Left ventricle myocardium inferior (tissue), 1 donor: ENCODE measurements around the gene CELSR3. TPM values are rescaled to one million over a fixed set of nuclear protein-coding genes. Genes with fewer than 3 reads are reported as not detected.

Source experiments
- DNase-seq: peaks from one replicate; pipeline ENCODE4 v3.0.0-alpha.2; 2020
- H3K27ac ChIP-seq: fragments of 200-600 bp; replicated peaks from 2 replicates; pipeline ENCODE4 v1.8.0; 2021
- H3K27me3 ChIP-seq: fragments of 200-600 bp; 2 replicates; pipeline ENCODE4 v1.8.0; 2021; ENCODE audit warnings: low read depth
- H3K36me3 ChIP-seq: fragments of 200-600 bp; 2 replicates; pipeline ENCODE4 v1.8.0; 2021
- H3K4me1 ChIP-seq: fragments of 200-600 bp; 2 replicates; pipeline ENCODE4 v1.8.0; 2021
- H3K4me3 ChIP-seq: fragments of 200-600 bp; 2 replicates; pipeline ENCODE4 v1.8.0; 2021; ENCODE audit warnings: mild to moderate bottlenecking, moderate library complexity
- H3K9me3 ChIP-seq: fragments of 200-600 bp; replicated peaks from 2 replicates; pipeline ENCODE4 v1.8.0; 2021
- intact Hi-C: fragments of 100-400 bp; cut with micrococcal nuclease; formaldehyde crosslinking; loops from one replicate; pipeline ENCODE4 v1.11.0; 2022
- microRNA-seq: library from miRNA; unstranded; fragments of <30 nt; microRNA quantifications from one replicate; pipeline ENCODE4 v1.2.0, GENCODE V29; 2020
- total RNA-seq: library from RNA; stranded (reverse); fragmentation: NEBNext Ultra II Directional; extraction: Animal tissue kit (Norgen Biotek cat#: 25700); gene quantifications from one replicate; pipeline ENCODE4 v1.2.1, GENCODE V29; 2021
- TF ChIP-seq, protein P1 (sequence below): fragments of 200-600 bp; IDR thresholded peaks from 2 replicates; pipeline ENCODE4 v1.8.0; 2021; ENCODE audit warnings: antibody characterized with exemption, mild to moderate bottlenecking, borderline replicate concordance
- donor health status: DM: no; HTN: yes; CAD: no; lungs with severe emphysema.

Gene CELSR3
- total RNA-seq, 1 donor from 2014 or later = 0.14 TPM

DNA sequence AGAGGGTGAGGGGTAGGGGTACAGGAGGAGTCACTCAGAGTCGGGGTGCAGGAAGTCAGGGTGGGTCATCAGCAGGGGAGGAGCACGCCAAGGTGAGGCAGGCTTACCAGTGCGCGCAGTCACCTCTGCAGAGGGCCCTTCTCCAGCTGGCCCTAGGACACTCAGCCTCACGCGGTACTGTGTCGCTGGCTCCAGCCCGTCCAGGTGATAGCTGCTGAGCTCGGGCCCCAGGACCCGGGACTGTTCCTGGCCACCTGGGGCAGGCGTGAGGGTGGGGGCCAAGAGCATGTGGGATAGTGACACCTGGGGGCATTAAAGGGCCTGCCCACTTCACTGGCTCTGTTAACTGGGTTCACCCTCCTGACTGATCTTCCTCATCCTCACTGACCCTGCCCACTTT is 75.0 kb downstream of the CELSR3 start:
- Histone ChIP-seq H3K9me3 (no peaks in the 10 kb centered on the region), H3K4me3 (no peak overlapping the region), H3K27me3 (no peaks in the 10 kb centered on the region), H3K36me3 (peaks cover 44% of the 10 kb centered on the region), H3K4me1 (no peaks in the 10 kb centered on the region), H3K27ac (no peak overlapping the region)
- TF ChIP-seq, protein P1, sequence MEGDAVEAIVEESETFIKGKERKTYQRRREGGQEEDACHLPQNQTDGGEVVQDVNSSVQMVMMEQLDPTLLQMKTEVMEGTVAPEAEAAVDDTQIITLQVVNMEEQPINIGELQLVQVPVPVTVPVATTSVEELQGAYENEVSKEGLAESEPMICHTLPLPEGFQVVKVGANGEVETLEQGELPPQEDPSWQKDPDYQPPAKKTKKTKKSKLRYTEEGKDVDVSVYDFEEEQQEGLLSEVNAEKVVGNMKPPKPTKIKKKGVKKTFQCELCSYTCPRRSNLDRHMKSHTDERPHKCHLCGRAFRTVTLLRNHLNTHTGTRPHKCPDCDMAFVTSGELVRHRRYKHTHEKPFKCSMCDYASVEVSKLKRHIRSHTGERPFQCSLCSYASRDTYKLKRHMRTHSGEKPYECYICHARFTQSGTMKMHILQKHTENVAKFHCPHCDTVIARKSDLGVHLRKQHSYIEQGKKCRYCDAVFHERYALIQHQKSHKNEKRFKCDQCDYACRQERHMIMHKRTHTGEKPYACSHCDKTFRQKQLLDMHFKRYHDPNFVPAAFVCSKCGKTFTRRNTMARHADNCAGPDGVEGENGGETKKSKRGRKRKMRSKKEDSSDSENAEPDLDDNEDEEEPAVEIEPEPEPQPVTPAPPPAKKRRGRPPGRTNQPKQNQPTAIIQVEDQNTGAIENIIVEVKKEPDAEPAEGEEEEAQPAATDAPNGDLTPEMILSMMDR = no peak
- intact Hi-C loops = no loop called here
- DNase-seq = no peak

Small RNA genes lying within 50 kb of the gene (microRNA-seq; reads per million reads assigned to microRNA genes)
- gene MIR4793 = not detected

Other genes with a start within 250 kb of the CELSR3 start
- 42.6 TPM for gene PLXNB1, start 232.8 kb downstream of the CELSR3 start, total RNA-seq
- gene CCDC51, start 222.8 kb downstream of the CELSR3 start, total RNA-seq = 13.9 TPM
- 258 TPM for gene TMA7, start 222.6 kb downstream of the CELSR3 start, total RNA-seq
- 4.3 TPM for gene ATRIP, start 216.1 kb downstream of the CELSR3 start, total RNA-seq
- gene SHISA5, start 158.7 kb downstream of the CELSR3 start, total RNA-seq = 47.3 TPM
- 1.5 TPM for gene PFKFB4, start 106.1 kb downstream of the CELSR3 start, total RNA-seq
- 0.19 TPM for gene UCN2, start 99.1 kb downstream of the CELSR3 start, total RNA-seq
- gene COL7A1, start 67.6 kb downstream of the CELSR3 start, total RNA-seq = 24.4 TPM
- gene UQCRC1, start 53.2 kb downstream of the CELSR3 start, total RNA-seq = 1,000 TPM
- not detected for gene TMEM89, start 41.1 kb downstream of the CELSR3 start, total RNA-seq
- 12.9 TPM for gene SLC26A6, start 27.4 kb downstream of the CELSR3 start, total RNA-seq
- gene NCKIPSD, start 23.0 kb upstream of the CELSR3 start, total RNA-seq = 17.0 TPM
- gene IP6K2, start 54.3 kb upstream of the CELSR3 start, total RNA-seq = 23.5 TPM
- gene PRKAR2A, start 185.0 kb upstream of the CELSR3 start, total RNA-seq = 52.2 TPM
- gene SLC25A20, start 236.0 kb upstream of the CELSR3 start, total RNA-seq = 94.1 TPM